ENCODE results near the gene CCL1.

Gene CCL1

GRCh38 chr17:34382621-34383124 is 19.6 kb upstream of the CCL1 start:
- H3K4me1 ChIP-seq (ENCODE audit: control insufficient read depth in 1 of 2, insufficient read depth in 2 of 2, low read length in 2 of 2), result peaks cover 0 to 3% of the 10 kb centered on the region in 2 donors
- no peaks in the 10 kb centered on the region for H3K9me3 ChIP-seq (ENCODE audit: control insufficient read depth in 1 of 2, low read length in 2 of 2)
- H3K36me3 ChIP-seq (ENCODE audit: control insufficient read depth in 1 of 2, insufficient read depth in 2 of 2, low read length in 2 of 2), result no peaks in the 10 kb centered on the region
- no peak overlapping the region for H3K4me3 ChIP-seq (ENCODE audit: low read depth in 1 of 2, low read length in 2 of 2)
- H3K27ac ChIP-seq (ENCODE audit: low read length), result no peak overlapping the region
- H3K27me3 ChIP-seq (ENCODE audit: low read depth, low read length), result no peaks in the 10 kb centered on the region

GRCh38 chr17:34379868-34380267 is 16.8 kb upstream of the CCL1 start:
- no peaks in the 10 kb centered on the region for H3K9me3 ChIP-seq (ENCODE audit: control insufficient read depth in 1 of 2, low read length in 2 of 2)
- H3K27me3 ChIP-seq (ENCODE audit: low read depth, low read length), result no peaks in the 10 kb centered on the region
- no peak overlapping the region for H3K27ac ChIP-seq (ENCODE audit: low read length)
- H3K4me1 ChIP-seq (ENCODE audit: control insufficient read depth in 1 of 2, insufficient read depth in 2 of 2, low read length in 2 of 2), result no peaks in the 10 kb centered on the region
- H3K36me3 ChIP-seq (ENCODE audit: control insufficient read depth in 1 of 2, insufficient read depth in 2 of 2, low read length in 2 of 2), result no peaks in the 10 kb centered on the region
- H3K4me3 ChIP-seq (ENCODE audit: low read depth in 1 of 2, low read length in 2 of 2), result no peak overlapping the region

DNA sequence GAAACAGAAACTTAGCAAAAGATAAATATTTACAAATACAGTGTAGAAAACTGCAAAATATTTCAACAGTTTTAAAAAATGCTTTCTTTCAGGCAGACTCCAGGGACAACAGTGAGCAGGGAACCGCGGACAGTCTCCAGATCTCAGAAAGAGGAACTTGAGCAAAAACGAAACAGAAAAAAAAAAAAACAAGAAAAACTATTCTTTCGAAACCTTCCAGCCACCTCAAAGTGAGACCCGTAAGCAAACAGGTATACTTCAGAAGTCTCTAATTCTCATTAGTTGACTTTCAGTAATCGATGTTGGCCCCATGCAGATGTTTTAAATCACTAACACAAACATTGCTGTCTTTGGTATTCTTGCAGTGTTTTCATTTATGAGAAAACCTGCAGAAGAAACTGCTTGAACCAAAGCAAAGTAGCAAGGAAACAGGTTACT is 15.7 kb upstream of the CCL1 start:
- Histone ChIP-seq H3K9me3 (ENCODE audit: control insufficient read depth in 1 of 2, low read length in 2 of 2) (no peaks in the 10 kb centered on the region), H3K4me3 (ENCODE audit: low read depth in 1 of 2, low read length in 2 of 2) (peak overlapping the region in 1 of 2 donors; percentile 38), H3K27me3 (ENCODE audit: low read depth, low read length) (no peaks in the 10 kb centered on the region), H3K4me1 (ENCODE audit: control insufficient read depth in 1 of 2, insufficient read depth in 2 of 2, low read length in 2 of 2) (no peaks in the 10 kb centered on the region), H3K27ac (ENCODE audit: low read length) (no peak overlapping the region), H3K36me3 (ENCODE audit: control insufficient read depth in 1 of 2, insufficient read depth in 2 of 2, low read length in 2 of 2) (no peaks in the 10 kb centered on the region)

GRCh38 chr17:34377078-34377823 is 14.2 kb upstream of the CCL1 start:
- no peaks in the 10 kb centered on the region for H3K9me3 ChIP-seq (ENCODE audit: control insufficient read depth in 1 of 2, low read length in 2 of 2)
- H3K36me3 ChIP-seq (ENCODE audit: control insufficient read depth in 1 of 2, insufficient read depth in 2 of 2, low read length in 2 of 2), result no peaks in the 10 kb centered on the region
- H3K27me3 ChIP-seq (ENCODE audit: low read depth, low read length), result no peaks in the 10 kb centered on the region
- no peaks in the 10 kb centered on the region for H3K4me1 ChIP-seq (ENCODE audit: control insufficient read depth in 1 of 2, insufficient read depth in 2 of 2, low read length in 2 of 2)
- H3K27ac ChIP-seq (ENCODE audit: low read length), result no peak overlapping the region
- H3K4me3 ChIP-seq (ENCODE audit: low read depth in 1 of 2, low read length in 2 of 2), result no peak overlapping the region

- Histone ChIP-seq H3K4me1 (ENCODE audit: control insufficient read depth in 1 of 2, insufficient read depth in 2 of 2, low read length in 2 of 2) (no peaks in the 10 kb centered on the region), H3K27ac (ENCODE audit: low read length) (no peak overlapping the region), H3K4me3 (ENCODE audit: low read depth in 1 of 2, low read length in 2 of 2) (no peak overlapping the region), H3K27me3 (ENCODE audit: low read depth, low read length) (no peaks in the 10 kb centered on the region), H3K36me3 (ENCODE audit: control insufficient read depth in 1 of 2, insufficient read depth in 2 of 2, low read length in 2 of 2) (no peaks in the 10 kb centered on the region), H3K9me3 (ENCODE audit: control insufficient read depth in 1 of 2, low read length in 2 of 2) (no peaks in the 10 kb centered on the region)
These were observed 12.5 kb upstream of the CCL1 start for GRCh38 chr17:34375426-34375997.

GRCh38 chr17:34374457-34374856 is 11.4 kb upstream of the CCL1 start:
- H3K4me1 ChIP-seq (ENCODE audit: control insufficient read depth in 1 of 2, insufficient read depth in 2 of 2, low read length in 2 of 2), result no peaks in the 10 kb centered on the region
- no peaks in the 10 kb centered on the region for H3K27me3 ChIP-seq (ENCODE audit: low read depth, low read length)
- H3K27ac ChIP-seq (ENCODE audit: low read length), result no peak overlapping the region
- H3K9me3 ChIP-seq (ENCODE audit: control insufficient read depth in 1 of 2, low read length in 2 of 2), result no peaks in the 10 kb centered on the region
- no peaks in the 10 kb centered on the region for H3K36me3 ChIP-seq (ENCODE audit: control insufficient read depth in 1 of 2, insufficient read depth in 2 of 2, low read length in 2 of 2)
- no peak overlapping the region for H3K4me3 ChIP-seq (ENCODE audit: low read depth in 1 of 2, low read length in 2 of 2)

DNA sequence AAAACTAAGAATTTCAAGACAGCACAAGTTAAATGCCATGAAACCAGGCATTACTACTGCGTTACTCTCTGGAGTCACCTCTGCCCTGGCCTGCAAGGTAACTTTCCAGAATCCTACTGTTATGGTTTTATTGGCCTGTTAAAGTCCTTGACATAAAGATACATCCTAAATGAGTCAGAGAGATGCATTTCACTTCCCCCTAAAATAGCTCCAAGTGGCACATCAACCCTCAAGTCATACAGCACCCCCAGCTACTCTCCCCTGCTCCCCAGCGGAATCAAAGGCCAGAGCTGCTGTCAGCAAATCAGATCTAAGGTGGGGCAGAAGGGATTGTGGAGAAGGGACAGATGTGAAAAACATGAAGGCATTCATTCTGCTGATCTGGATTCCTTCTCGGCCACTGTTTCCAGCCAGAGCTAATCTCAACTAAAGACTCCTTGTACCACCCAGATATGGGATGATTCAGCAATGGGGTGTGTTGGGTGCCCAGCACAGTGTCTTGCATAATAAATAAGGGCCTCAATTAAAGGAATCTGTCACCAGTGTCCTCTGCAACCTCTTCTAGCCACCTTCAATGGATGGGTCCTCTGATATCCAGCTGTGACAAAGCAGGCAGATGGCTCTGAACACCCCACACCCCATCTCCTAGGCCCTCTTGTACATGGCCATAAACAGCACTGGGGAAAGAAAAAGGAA is 8.5 kb upstream of the CCL1 start:
- Histone ChIP-seq H3K4me1 (ENCODE audit: control insufficient read depth in 1 of 2, insufficient read depth in 2 of 2, low read length in 2 of 2) (no peaks in the 10 kb centered on the region), H3K9me3 (ENCODE audit: control insufficient read depth in 1 of 2, low read length in 2 of 2) (no peaks in the 10 kb centered on the region), H3K27ac (ENCODE audit: low read length) (no peak overlapping the region), H3K36me3 (ENCODE audit: control insufficient read depth in 1 of 2, insufficient read depth in 2 of 2, low read length in 2 of 2) (no peaks in the 10 kb centered on the region), H3K4me3 (ENCODE audit: low read depth in 1 of 2, low read length in 2 of 2) (no peak overlapping the region), H3K27me3 (ENCODE audit: low read depth, low read length) (no peaks in the 10 kb centered on the region)

DNA sequence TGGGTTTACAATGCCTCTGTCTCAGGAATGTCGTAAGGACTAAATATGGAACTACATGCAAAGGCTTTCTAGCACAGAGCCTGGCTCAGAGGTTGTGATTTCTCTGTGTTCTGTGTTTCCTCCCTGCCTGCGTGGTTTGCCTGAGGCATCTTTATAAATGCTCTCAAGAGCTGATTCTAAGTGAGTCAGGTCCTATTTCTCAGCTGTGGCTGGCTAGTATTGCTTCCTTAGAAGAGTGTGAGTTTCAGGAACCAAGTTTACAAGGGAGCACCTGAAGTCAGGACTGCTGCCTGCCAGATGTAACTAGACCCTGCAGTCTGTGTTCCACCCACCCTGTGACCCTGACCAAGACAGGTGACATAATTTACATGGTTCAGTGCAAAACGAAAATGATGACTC is 8.0 kb upstream of the CCL1 start:
- H3K4me1 ChIP-seq (ENCODE audit: control insufficient read depth in 1 of 2, insufficient read depth in 2 of 2, low read length in 2 of 2), result no peaks in the 10 kb centered on the region
- no peaks in the 10 kb centered on the region for H3K36me3 ChIP-seq (ENCODE audit: control insufficient read depth in 1 of 2, insufficient read depth in 2 of 2, low read length in 2 of 2)
- no peaks in the 10 kb centered on the region for H3K27me3 ChIP-seq (ENCODE audit: low read depth, low read length)
- no peak overlapping the region for H3K27ac ChIP-seq (ENCODE audit: low read length)
- no peaks in the 10 kb centered on the region for H3K9me3 ChIP-seq (ENCODE audit: control insufficient read depth in 1 of 2, low read length in 2 of 2)
- H3K4me3 ChIP-seq (ENCODE audit: low read depth in 1 of 2, low read length in 2 of 2), result no peak overlapping the region

DNA sequence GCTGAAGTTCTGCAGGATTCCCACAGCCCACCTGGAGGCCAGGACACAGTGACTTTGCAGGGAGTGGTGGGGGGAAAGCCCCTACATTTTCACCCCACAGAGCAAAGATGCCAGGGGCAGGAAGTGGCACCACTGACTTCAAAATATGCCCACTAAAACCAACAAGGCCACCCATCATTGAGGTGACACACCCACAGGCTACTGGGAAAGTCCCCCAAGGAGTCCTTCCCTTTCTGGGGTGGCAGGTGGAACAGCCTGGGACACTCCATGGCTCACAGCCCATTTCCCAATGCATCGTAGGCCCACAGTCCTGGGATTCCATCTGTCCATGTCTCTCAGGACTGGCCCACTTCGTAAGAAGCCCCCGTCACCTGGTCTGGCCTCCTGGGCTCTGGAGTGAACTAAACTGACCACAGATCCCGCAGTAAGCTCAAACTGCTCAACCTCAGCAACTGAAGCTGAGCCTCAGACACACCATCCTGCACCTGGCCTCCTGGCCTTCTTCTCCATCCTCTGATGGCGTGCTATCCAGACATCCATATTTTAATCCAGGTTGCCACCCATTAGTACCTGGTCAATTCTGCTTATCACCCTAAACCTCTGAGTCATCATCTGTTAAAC is 7.5 kb upstream of the CCL1 start:
- no peaks in the 10 kb centered on the region for H3K27me3 ChIP-seq (ENCODE audit: low read depth, low read length)
- H3K4me1 ChIP-seq (ENCODE audit: control insufficient read depth in 1 of 2, insufficient read depth in 2 of 2, low read length in 2 of 2), result no peaks in the 10 kb centered on the region
- H3K36me3 ChIP-seq (ENCODE audit: control insufficient read depth in 1 of 2, insufficient read depth in 2 of 2, low read length in 2 of 2), result no peaks in the 10 kb centered on the region
- H3K4me3 ChIP-seq (ENCODE audit: low read depth in 1 of 2, low read length in 2 of 2), result no peak overlapping the region
- H3K27ac ChIP-seq (ENCODE audit: low read length), result no peak overlapping the region
- no peaks in the 10 kb centered on the region for H3K9me3 ChIP-seq (ENCODE audit: control insufficient read depth in 1 of 2, low read length in 2 of 2)

DNA sequence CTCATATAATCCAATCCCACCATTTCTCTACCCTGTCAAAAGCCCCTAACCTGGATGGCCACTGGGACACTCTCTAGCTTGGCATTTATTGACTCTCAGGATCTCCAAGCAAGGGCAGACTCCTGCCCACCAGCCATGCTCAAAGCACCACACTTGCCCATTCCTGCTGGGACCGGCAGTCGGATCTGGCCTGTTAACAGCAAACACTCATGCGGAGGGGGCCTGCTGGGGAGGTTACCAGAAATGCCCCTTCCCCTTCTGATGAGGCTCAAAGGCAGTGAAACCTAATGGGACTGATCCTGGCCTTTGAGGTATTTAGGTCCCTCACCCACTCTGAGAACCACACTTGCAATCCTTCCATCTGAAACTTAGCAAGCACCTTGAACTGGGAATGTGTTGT is 6.5 kb upstream of the CCL1 start:
- Histone ChIP-seq H3K27ac (ENCODE audit: low read length) (no peak overlapping the region), H3K36me3 (ENCODE audit: control insufficient read depth in 1 of 2, insufficient read depth in 2 of 2, low read length in 2 of 2) (no peaks in the 10 kb centered on the region), H3K27me3 (ENCODE audit: low read depth, low read length) (no peaks in the 10 kb centered on the region), H3K4me3 (ENCODE audit: low read depth in 1 of 2, low read length in 2 of 2) (no peak overlapping the region), H3K9me3 (ENCODE audit: control insufficient read depth in 1 of 2, low read length in 2 of 2) (no peaks in the 10 kb centered on the region), H3K4me1 (ENCODE audit: control insufficient read depth in 1 of 2, insufficient read depth in 2 of 2, low read length in 2 of 2) (no peaks in the 10 kb centered on the region)

DNA sequence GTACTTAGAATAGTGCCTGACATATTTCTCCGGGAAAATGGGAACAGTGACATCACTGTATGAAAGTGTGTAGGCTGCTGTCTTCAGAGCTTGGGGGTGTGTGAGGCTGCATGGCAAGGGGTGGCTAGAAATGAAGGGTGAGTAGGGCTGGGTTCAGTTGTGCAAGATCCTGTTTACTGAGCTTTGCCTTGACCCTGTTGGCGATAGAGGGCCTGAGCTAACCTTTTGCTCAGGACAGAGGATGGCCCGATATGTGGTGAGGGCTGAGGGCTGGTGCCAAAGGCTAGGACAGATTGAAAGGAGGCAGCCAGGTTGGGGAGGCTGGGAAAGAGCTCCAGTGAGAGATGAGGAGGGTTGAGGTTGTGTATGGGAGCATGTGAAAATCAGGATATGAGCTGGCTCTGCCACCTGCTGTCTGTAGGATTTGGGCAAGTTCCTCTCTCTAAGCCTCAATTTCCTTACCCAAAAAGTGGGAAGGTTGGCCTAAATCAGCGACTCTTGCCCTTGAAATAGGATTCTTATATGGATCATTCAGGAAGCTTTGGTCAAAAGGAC is 6.0 kb upstream of the CCL1 start:
- Histone ChIP-seq H3K36me3 (ENCODE audit: control insufficient read depth in 1 of 2, insufficient read depth in 2 of 2, low read length in 2 of 2) (no peaks in the 10 kb centered on the region), H3K9me3 (ENCODE audit: control insufficient read depth in 1 of 2, low read length in 2 of 2) (no peaks in the 10 kb centered on the region), H3K27ac (ENCODE audit: low read length) (no peak overlapping the region), H3K4me1 (ENCODE audit: control insufficient read depth in 1 of 2, insufficient read depth in 2 of 2, low read length in 2 of 2) (no peaks in the 10 kb centered on the region), H3K4me3 (ENCODE audit: low read depth in 1 of 2, low read length in 2 of 2) (no peak overlapping the region), H3K27me3 (ENCODE audit: low read depth, low read length) (no peaks in the 10 kb centered on the region)
